ENCODE data around the gene PLCH1. TPM values are rescaled to one million over a fixed set of nuclear protein-coding genes. Genes with fewer than 3 reads are reported as not detected.

PLCH1 gene
- total and polyA plus RNA-seq, 2 experiments from 2014 or later = 2.7 to 6.2 TPM

- no peak for TF ChIP-seq CTCF (IDR thresholded peaks at IDR 0.05; ENCODE audit: low read depth, low read length)
- Histone ChIP-seq H3K36me3 (no peaks in the 10 kb centered on the region), H3K27me3 (no peaks in the 10 kb centered on the region), H3K27ac (no peak overlapping the region), H3K4me1 (ENCODE audit: low read depth) (no peaks in the 10 kb centered on the region), H3K4me3 (no peak overlapping the region), H3K9me3 (ENCODE audit: low read depth) (no peaks in the 10 kb centered on the region)
- no peak for DNase-seq (ENCODE audit: low read depth in 1 of 2, low spot score in 1 of 2)
Measured at GRCh38 chr3:155611456-155611855, 133.4 kb downstream of the PLCH1 start.

- Histone ChIP-seq H3K4me1 (ENCODE audit: low read depth) (no peaks in the 10 kb centered on the region), H3K4me3 (no peak overlapping the region), H3K9me3 (ENCODE audit: low read depth) (no peaks in the 10 kb centered on the region), H3K27me3 (no peaks in the 10 kb centered on the region), H3K27ac (no peak overlapping the region), H3K36me3 (no peaks in the 10 kb centered on the region)
- TF ChIP-seq CTCF (IDR thresholded peaks at IDR 0.05; ENCODE audit: low read depth, low read length) = no peak
- no peak for DNase-seq (ENCODE audit: low read depth in 1 of 2, low spot score in 1 of 2)
Measured at GRCh38 chr3:155609586-155609985, 135.3 kb downstream of the PLCH1 start.

GRCh38 chr3:155608228-155608920 is 136.5 kb downstream of the PLCH1 start:
- Histone ChIP-seq H3K27me3 (no peaks in the 10 kb centered on the region), H3K4me3 (no peak overlapping the region), H3K36me3 (no peaks in the 10 kb centered on the region), H3K27ac (no peak overlapping the region), H3K9me3 (ENCODE audit: low read depth) (no peaks in the 10 kb centered on the region), H3K4me1 (ENCODE audit: low read depth) (no peaks in the 10 kb centered on the region)
- no peak for TF ChIP-seq CTCF (IDR thresholded peaks at IDR 0.05; ENCODE audit: low read depth, low read length)
- DNase-seq (ENCODE audit: low read depth in 1 of 2, low spot score in 1 of 2) = no peak

GRCh38 chr3:155607761-155608160 is 137.1 kb downstream of the PLCH1 start:
- Histone ChIP-seq H3K4me3 (no peak overlapping the region), H3K36me3 (no peaks in the 10 kb centered on the region), H3K27me3 (no peaks in the 10 kb centered on the region), H3K4me1 (ENCODE audit: low read depth) (no peaks in the 10 kb centered on the region), H3K27ac (no peak overlapping the region), H3K9me3 (ENCODE audit: low read depth) (no peaks in the 10 kb centered on the region)
- DNase-seq (ENCODE audit: low read depth in 1 of 2, low spot score in 1 of 2) = no peak
- TF ChIP-seq CTCF (IDR thresholded peaks at IDR 0.05; ENCODE audit: low read depth, low read length) = no peak

GRCh38 chr3:155605571-155605970 is 139.3 kb downstream of the PLCH1 start:
- H3K27me3 ChIP-seq = no peaks in the 10 kb centered on the region
- no peaks in the 10 kb centered on the region for H3K4me1 ChIP-seq (ENCODE audit: low read depth)
- H3K36me3 ChIP-seq = no peaks in the 10 kb centered on the region
- no peak for DNase-seq (ENCODE audit: low read depth in 1 of 2, low spot score in 1 of 2)
- H3K4me3 ChIP-seq = no peak overlapping the region
- TF ChIP-seq CTCF (IDR thresholded peaks at IDR 0.05; ENCODE audit: low read depth, low read length) = no peak
- no peaks in the 10 kb centered on the region for H3K9me3 ChIP-seq (ENCODE audit: low read depth)
- no peak overlapping the region for H3K27ac ChIP-seq
